DND-41 (cell line): ENCODE data around the gene TNFRSF19.

Experiments used
- CTCF ChIP-seq: IDR thresholded peaks from 2 replicates; pipeline ENCODE4 v1.5.1; 2012; ENCODE audit warnings: borderline replicate concordance, low read length, moderate library complexity, mild to moderate bottlenecking; ENCODE audit not compliant: poor library complexity, severe bottlenecking; ENCODE audit errors: extremely low read depth
- EZH2 ChIP-seq: IDR thresholded peaks from 3 replicates; pipeline ENCODE4 v1.6.1; 2012; ENCODE audit warnings: borderline replicate concordance, low read depth, mild to moderate bottlenecking, moderate library complexity, low read length, inconsistent platforms; ENCODE audit not compliant: severe bottlenecking

DNA sequence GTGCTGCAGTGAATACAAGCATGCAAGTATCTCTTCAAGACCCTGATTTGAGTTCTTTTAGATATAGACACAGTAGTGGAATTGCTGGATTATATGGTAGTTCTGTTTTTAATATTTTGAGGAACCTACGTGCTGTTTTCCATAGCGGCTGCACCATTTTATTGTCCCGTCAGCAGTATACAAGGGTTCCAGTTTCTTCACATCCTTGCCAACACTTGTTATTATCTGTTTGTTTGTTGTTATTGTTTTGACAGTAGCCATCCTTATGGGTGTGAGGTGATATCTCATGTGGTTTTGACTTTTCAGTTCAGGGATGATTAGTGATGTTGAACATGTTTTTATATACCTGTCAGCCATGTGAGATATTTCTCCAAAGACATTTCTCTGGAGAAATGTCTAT, 53.2 kb downstream of the TNFRSF19 start:
- TF ChIP-seq CTCF (no peak), EZH2 (no peak)
